ENCODE measurements around the gene PTPA. TPM values are rescaled to one million over a fixed set of nuclear protein-coding genes. Genes with fewer than 3 reads are reported as not detected.

The PTPA gene
- total and polyA plus RNA-seq, 2 experiments from 2014 or later = 60.8 to 113 TPM

DNA sequence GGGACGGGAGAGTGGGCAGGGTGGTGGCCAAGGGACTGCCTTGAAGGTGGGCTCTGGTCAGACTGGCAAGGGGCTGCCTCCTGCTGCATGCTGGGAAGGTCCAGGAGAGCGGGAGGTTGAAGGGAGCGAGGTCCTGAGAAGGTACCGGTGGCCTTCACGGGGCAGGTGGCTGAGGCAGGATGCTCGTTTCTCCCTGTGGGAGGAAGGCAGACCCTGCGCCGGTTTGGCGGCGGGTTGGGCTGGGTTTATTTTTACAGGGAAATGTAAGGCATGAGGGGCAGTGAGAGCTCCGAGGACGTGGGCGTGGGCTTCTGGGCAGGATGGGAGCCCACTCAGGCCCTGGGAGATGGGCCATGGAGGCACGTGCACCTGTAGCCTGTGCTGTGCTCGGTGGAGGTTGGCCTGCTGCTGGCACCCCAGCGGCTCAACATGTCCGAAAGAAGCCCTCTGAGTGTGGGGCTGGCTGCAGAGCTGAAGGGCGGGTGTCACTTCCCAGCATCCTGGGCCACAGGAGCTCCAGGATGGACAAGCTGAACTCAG lies 39.5 kb downstream of the PTPA start:
- Histone ChIP-seq H3K27me3 (replicated peaks; ENCODE audit: insufficient read depth) (no peaks in the 10 kb centered on the region), H3K4me1 (ENCODE audit: insufficient read depth) (peaks cover 16% of the 10 kb centered on the region), H3K4me2 (ENCODE audit: unreplicated experiment) (no peak overlapping the region), H3K9ac (no peak overlapping the region), H3F3A (ENCODE audit: insufficient read depth) (no peaks in the 10 kb centered on the region), H3K9me2 (ENCODE audit: insufficient read depth) (no peaks in the 10 kb centered on the region), H3K27ac (no peak overlapping the region), H3K79me2 (ENCODE audit: insufficient read depth) (no peaks in the 10 kb centered on the region; the same call in 1 of the 2 replicates), H4K20me1 (ENCODE audit: insufficient read depth) (no peaks in the 10 kb centered on the region), H2AFZ (no peak overlapping the region), H3K9me3 (ENCODE audit: low read depth) (no peaks in the 10 kb centered on the region), H3K36me3 (ENCODE audit: low read depth) (no peaks in the 10 kb centered on the region), H3K4me3 (no peak overlapping the region)
- 88 to 91% methylated on average over 18 of the region's 18 CpGs for WGBS, 2 experiments (ENCODE audit: low coverage in 1 of 2, low lambda C conversion rate in 2 of 2, missing lambda C conversion rate in 2 of 2)
- DNase-seq = no peak
- TF ChIP-seq EZH2 (IDR thresholded peaks at IDR 0.05; ENCODE audit: insufficient read depth, poor library complexity, severe bottlenecking) (no peak), EZH2phosphoT487 (IDR thresholded peaks at IDR 0.05; ENCODE audit: insufficient read depth, low read depth) (no peak)
- in situ Hi-C loops (cut with MboI) = no loop called here

DNA sequence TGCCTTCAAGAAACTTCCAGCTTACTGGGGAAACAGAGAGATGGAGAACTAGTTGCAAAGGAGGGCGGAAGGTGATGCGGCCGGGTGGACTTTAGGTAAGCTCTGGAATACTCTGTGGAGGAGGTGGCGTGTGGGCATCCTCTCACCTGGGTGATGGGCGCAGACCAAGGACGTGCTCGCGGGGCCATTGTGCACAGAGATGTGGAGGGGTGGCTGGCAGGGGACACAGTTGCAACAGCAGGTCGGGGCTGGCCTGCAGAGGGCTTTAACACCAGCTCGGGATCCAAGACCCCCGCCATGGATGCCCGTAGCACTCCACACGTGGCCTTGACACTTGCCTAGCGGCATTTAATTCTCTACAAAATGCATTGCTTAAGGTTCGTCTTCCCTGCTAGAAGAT lies 40.3 kb downstream of the PTPA start:
- Histone ChIP-seq H4K20me1 (ENCODE audit: insufficient read depth) (no peaks in the 10 kb centered on the region), H3K27ac (no peak overlapping the region), H3K79me2 (ENCODE audit: insufficient read depth) (no peaks in the 10 kb centered on the region; the same call in 1 of the 2 replicates), H3K9me2 (ENCODE audit: insufficient read depth) (no peaks in the 10 kb centered on the region), H3K4me1 (ENCODE audit: insufficient read depth) (peaks cover 8% of the 10 kb centered on the region), H3K9me3 (ENCODE audit: low read depth) (no peaks in the 10 kb centered on the region), H2AFZ (no peak overlapping the region), H3K4me3 (no peak overlapping the region), H3K4me2 (ENCODE audit: unreplicated experiment) (no peak overlapping the region), H3F3A (ENCODE audit: insufficient read depth) (no peaks in the 10 kb centered on the region), H3K27me3 (replicated peaks; ENCODE audit: insufficient read depth) (no peaks in the 10 kb centered on the region), H3K9ac (no peak overlapping the region), H3K36me3 (ENCODE audit: low read depth) (no peaks in the 10 kb centered on the region)
- DNase-seq = no peak
- in situ Hi-C loops (cut with MboI) = no loop called here
- TF ChIP-seq EZH2phosphoT487 (IDR thresholded peaks at IDR 0.05; ENCODE audit: insufficient read depth, low read depth) = no peak
- TF ChIP-seq EZH2 (IDR thresholded peaks at IDR 0.05; ENCODE audit: insufficient read depth, poor library complexity, severe bottlenecking) = no peak
- 89 to 96% methylated on average over 13 to 15 of the region's 15 CpGs for WGBS, 2 experiments (ENCODE audit: low coverage in 1 of 2, low lambda C conversion rate in 2 of 2, missing lambda C conversion rate in 2 of 2)

DNA sequence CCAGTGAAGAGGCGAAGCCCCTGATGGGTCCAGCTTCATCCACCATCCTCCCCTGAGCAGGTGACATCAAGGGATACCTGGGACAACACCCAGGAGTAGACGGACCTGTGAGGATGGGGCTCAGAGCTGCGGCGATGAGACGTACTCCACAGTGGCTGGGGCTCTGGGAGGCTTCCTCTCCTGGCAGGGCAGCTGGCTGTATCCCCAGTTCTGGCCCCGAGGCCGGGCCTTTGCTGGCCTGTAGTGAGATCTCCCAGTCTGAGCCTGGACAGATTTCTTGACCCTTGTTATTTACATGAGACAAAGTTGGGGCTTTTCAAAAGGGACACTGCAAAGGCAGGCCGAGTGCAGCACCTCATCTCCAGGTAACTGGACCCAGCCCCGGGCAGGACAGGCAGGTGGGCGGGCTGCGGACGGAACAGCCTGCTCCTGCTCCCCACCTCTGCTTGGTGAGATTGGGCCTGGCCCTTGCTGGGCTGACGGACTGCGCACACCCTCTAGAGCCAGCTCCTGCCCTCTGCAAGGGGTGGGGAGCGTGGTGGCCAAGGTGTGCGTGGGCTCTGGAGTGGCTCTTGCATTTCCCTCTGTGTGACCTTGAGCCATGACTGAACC lies 43.8 kb downstream of the PTPA start:
- in situ Hi-C loops (cut with MboI) = no loop called here

DNA sequence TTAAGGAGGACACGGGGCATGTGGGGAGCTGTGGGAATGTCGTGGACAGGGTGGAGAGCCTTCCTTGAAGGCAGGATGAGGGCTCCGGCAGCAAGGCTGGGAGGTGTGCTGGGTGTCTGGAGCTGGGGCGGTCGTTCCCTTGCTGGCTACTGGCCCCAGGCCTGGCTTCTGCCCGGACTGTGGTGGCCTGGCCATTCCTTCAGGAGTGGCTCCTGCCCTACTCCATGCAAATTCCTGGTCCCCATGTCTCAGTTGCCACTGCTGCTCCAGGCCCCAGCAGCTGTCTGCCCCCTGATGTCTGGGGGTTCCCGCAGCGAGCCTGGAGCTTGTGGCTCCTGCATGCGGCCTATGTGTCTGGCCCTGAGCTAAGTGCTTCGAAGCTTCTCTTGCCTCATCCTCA lies 44.9 kb downstream of the PTPA start:
- Histone ChIP-seq H3K9me2 (ENCODE audit: insufficient read depth) (no peaks in the 10 kb centered on the region), H3K4me3 (no peak overlapping the region), H3K79me2 (ENCODE audit: insufficient read depth) (no peaks in the 10 kb centered on the region), H3K27me3 (replicated peaks; ENCODE audit: insufficient read depth) (no peaks in the 10 kb centered on the region), H3K36me3 (ENCODE audit: low read depth) (no peaks in the 10 kb centered on the region), H2AFZ (no peak overlapping the region), H3K4me2 (ENCODE audit: unreplicated experiment) (no peak overlapping the region), H4K20me1 (ENCODE audit: insufficient read depth) (no peaks in the 10 kb centered on the region), H3K9me3 (ENCODE audit: low read depth) (no peaks in the 10 kb centered on the region), H3F3A (ENCODE audit: insufficient read depth) (no peaks in the 10 kb centered on the region), H3K9ac (no peak overlapping the region), H3K27ac (no peak overlapping the region), H3K4me1 (ENCODE audit: insufficient read depth) (no peaks in the 10 kb centered on the region)
- no peak for DNase-seq
- in situ Hi-C loops (cut with MboI) = no loop called here
- WGBS, 2 experiments (ENCODE audit: low coverage in 1 of 2, low lambda C conversion rate in 2 of 2, missing lambda C conversion rate in 2 of 2) = 86 to 91% methylated on average over 9 to 10 of the region's 10 CpGs
- TF ChIP-seq EZH2 (IDR thresholded peaks at IDR 0.05; ENCODE audit: insufficient read depth, poor library complexity, severe bottlenecking) (no peak), EZH2phosphoT487 (IDR thresholded peaks at IDR 0.05; ENCODE audit: insufficient read depth, low read depth) (no peak)

More for the DNA sequence above, 43.8 kb downstream of the PTPA start:
- Histone ChIP-seq H3F3A (ENCODE audit: insufficient read depth) (no peaks in the 10 kb centered on the region), H3K9me3 (ENCODE audit: low read depth) (no peaks in the 10 kb centered on the region), H2AFZ (no peak overlapping the region), H3K36me3 (ENCODE audit: low read depth) (no peaks in the 10 kb centered on the region), H3K4me3 (no peak overlapping the region), H3K79me2 (ENCODE audit: insufficient read depth) (no peaks in the 10 kb centered on the region; the same call in 1 of the 2 replicates), H3K9ac (no peak overlapping the region), H3K27ac (no peak overlapping the region), H3K9me2 (ENCODE audit: insufficient read depth) (no peaks in the 10 kb centered on the region), H3K27me3 (replicated peaks; ENCODE audit: insufficient read depth) (no peaks in the 10 kb centered on the region), H3K4me1 (ENCODE audit: insufficient read depth) (no peaks in the 10 kb centered on the region), H3K4me2 (ENCODE audit: unreplicated experiment) (no peak overlapping the region), H4K20me1 (ENCODE audit: insufficient read depth) (no peaks in the 10 kb centered on the region)
- TF ChIP-seq EZH2 (IDR thresholded peaks at IDR 0.05; ENCODE audit: insufficient read depth, poor library complexity, severe bottlenecking) = no peak
- TF ChIP-seq EZH2phosphoT487 (IDR thresholded peaks at IDR 0.05; ENCODE audit: insufficient read depth, low read depth) = no peak
- 91% methylated on average over 16 of the region's 16 CpGs for WGBS, 2 experiments (ENCODE audit: low coverage in 1 of 2, low lambda C conversion rate in 2 of 2, missing lambda C conversion rate in 2 of 2)
- DNase-seq = no peak

Measured in GM23248 (cell line).